ENCODE measurements around the gene NFKBIL1. TPM values are rescaled to one million over a fixed set of nuclear protein-coding genes. Genes with fewer than 3 reads are reported as not detected.

Gene NFKBIL1
- total and polyA plus RNA-seq, 4 donors, result 3.3 to 9.6 (median 7.4) TPM

GRCh38 chr6:31567531-31568370 is 20.3 kb downstream of the NFKBIL1 start:
- DNase-seq (ENCODE audit: low spot score), result no peak
- H3K27me3 ChIP-seq (ENCODE audit: control insufficient read depth in 4 of 4, insufficient read depth in 4 of 4, low read length in 3 of 4), result no peaks in the 10 kb centered on the region
- TF ChIP-seq NR2F2 (IDR thresholded peaks at IDR 0.05) (no peak), RAD21 (IDR thresholded peaks at IDR 0.05) (no peak), RXRA (IDR thresholded peaks at IDR 0.05) (no peak), GABPA (IDR thresholded peaks at IDR 0.05 in 1 of 2, conservative IDR thresholded peaks at IDR 0.05 in 1 of 2) (no peak), YY1 (IDR thresholded peaks at IDR 0.05) (no peak), FOXA2 (IDR thresholded peaks at IDR 0.05) (no peak), SP1 (IDR thresholded peaks at IDR 0.05) (no peak), MAX (IDR thresholded peaks at IDR 0.05) (no peak), CTCF (IDR thresholded peaks at IDR 0.05; ENCODE audit: low read depth, low read length, missing input control) (no peak)
- TF ChIP-seq, protein P1, sequence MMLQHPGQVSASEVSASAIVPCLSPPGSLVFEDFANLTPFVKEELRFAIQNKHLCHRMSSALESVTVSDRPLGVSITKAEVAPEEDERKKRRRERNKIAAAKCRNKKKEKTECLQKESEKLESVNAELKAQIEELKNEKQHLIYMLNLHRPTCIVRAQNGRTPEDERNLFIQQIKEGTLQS (IDR thresholded peaks at IDR 0.05), result no peak
- TF ChIP-seq, protein P2, sequence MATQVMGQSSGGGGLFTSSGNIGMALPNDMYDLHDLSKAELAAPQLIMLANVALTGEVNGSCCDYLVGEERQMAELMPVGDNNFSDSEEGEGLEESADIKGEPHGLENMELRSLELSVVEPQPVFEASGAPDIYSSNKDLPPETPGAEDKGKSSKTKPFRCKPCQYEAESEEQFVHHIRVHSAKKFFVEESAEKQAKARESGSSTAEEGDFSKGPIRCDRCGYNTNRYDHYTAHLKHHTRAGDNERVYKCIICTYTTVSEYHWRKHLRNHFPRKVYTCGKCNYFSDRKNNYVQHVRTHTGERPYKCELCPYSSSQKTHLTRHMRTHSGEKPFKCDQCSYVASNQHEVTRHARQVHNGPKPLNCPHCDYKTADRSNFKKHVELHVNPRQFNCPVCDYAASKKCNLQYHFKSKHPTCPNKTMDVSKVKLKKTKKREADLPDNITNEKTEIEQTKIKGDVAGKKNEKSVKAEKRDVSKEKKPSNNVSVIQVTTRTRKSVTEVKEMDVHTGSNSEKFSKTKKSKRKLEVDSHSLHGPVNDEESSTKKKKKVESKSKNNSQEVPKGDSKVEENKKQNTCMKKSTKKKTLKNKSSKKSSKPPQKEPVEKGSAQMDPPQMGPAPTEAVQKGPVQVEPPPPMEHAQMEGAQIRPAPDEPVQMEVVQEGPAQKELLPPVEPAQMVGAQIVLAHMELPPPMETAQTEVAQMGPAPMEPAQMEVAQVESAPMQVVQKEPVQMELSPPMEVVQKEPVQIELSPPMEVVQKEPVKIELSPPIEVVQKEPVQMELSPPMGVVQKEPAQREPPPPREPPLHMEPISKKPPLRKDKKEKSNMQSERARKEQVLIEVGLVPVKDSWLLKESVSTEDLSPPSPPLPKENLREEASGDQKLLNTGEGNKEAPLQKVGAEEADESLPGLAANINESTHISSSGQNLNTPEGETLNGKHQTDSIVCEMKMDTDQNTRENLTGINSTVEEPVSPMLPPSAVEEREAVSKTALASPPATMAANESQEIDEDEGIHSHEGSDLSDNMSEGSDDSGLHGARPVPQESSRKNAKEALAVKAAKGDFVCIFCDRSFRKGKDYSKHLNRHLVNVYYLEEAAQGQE (IDR thresholded peaks at IDR 0.05), result no peak
- H3K4me3 ChIP-seq (ENCODE audit: low read depth in 1 of 3, low read length in 3 of 3), result no peak overlapping the region
- WGBS, result 51% methylated on average over 9 of the region's 9 CpGs
- H3K36me3 ChIP-seq (ENCODE audit: control insufficient read depth in 4 of 4, insufficient read depth in 3 of 4, low read depth in 1 of 4, low read length in 3 of 4), result no peaks in the 10 kb centered on the region
- no peaks in the 10 kb centered on the region for H3K9me3 ChIP-seq (ENCODE audit: control insufficient read depth in 4 of 4, low read length in 3 of 4)
- H3K27ac ChIP-seq (ENCODE audit: low read depth in 1 of 2, low read length in 2 of 2), result no peak overlapping the region
- H3K4me1 ChIP-seq (ENCODE audit: control insufficient read depth in 4 of 4, insufficient read depth in 4 of 4, low read length in 3 of 4), result no peaks in the 10 kb centered on the region
- H3K9ac ChIP-seq (ENCODE audit: low read depth in 1 of 2, low read length in 2 of 2), result no peak overlapping the region

DNA sequence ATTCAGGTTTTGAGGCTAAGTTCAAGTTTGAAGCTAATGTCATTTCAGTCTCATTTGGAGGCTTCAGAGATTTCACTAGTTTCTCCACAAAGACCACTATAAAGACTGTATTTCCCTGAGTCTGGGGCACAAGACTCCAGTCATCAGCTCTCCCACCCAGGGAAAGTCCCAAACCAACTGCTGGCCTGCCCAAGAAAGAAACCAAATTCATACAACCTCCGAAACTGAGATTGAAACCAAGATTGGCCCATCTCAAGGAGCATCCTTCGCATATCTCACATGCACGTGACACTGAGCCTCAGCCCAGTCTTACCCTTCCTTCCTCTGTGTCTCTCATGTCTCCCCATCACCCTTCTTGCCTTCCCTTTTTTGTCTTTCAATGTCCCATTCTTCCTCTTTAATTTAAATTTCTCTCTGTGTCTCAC is 21.1 kb downstream of the NFKBIL1 start:
- Histone ChIP-seq H3K27ac (ENCODE audit: low read depth in 1 of 2, low read length in 2 of 2) (no peak overlapping the region), H3K4me1 (ENCODE audit: control insufficient read depth in 4 of 4, insufficient read depth in 4 of 4, low read length in 3 of 4) (no peaks in the 10 kb centered on the region), H3K9me3 (ENCODE audit: control insufficient read depth in 4 of 4, low read length in 3 of 4) (no peaks in the 10 kb centered on the region), H3K36me3 (ENCODE audit: control insufficient read depth in 4 of 4, insufficient read depth in 3 of 4, low read depth in 1 of 4, low read length in 3 of 4) (no peaks in the 10 kb centered on the region), H3K27me3 (ENCODE audit: control insufficient read depth in 4 of 4, insufficient read depth in 4 of 4, low read length in 3 of 4) (no peaks in the 10 kb centered on the region), H3K4me3 (ENCODE audit: low read depth in 1 of 3, low read length in 3 of 3) (no peak overlapping the region), H3K9ac (ENCODE audit: low read depth in 1 of 2, low read length in 2 of 2) (no peak overlapping the region)
- WGBS, result 65% methylated on average over 3 of the region's 3 CpGs
- no peak for TF ChIP-seq RAD21 (IDR thresholded peaks at IDR 0.05)
- no peak for DNase-seq (ENCODE audit: low spot score)

All from liver (tissue), 9 donors.